ENCODE results near the gene CAP1.
A peak's percentile ranks its signal among the peaks of the same experiment; 100 is the strongest.

Gene CAP1

DNA sequence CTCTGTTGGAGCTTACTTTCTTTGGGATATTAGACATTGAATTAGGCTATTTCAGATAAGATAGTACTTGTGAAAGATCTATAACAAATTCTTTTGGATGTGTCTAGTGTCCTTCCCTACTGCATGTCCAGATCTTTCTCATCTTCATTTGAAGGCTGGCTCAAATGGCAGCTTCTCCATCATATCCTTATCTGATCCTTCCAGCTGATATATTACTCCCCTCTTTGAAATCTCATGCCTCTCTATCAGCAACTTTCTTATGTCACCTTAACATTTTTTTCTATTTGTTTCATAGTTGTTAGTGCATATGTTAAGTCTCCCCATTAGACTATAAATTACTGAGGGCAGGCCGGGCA lies 17.5 kb downstream of the CAP1 start:
- no peaks in the 10 kb centered on the region for H3K27me3 Mint-ChIP-seq (ENCODE audit: low read depth)
- peaks cover 77% of the 10 kb centered on the region for H3K36me3 Mint-ChIP-seq (ENCODE audit: low read depth)
- peak overlapping the region; percentile 88 for H3K27ac Mint-ChIP-seq
- DNase-seq (ENCODE audit: low spot score): no peak
- H3K4me3 Mint-ChIP-seq: peak overlapping the region; percentile 77
- H3K9me3 Mint-ChIP-seq: no peaks in the 10 kb centered on the region
- H3K4me1 Mint-ChIP-seq (ENCODE audit: low read depth): peaks cover 68% of the 10 kb centered on the region

DNA sequence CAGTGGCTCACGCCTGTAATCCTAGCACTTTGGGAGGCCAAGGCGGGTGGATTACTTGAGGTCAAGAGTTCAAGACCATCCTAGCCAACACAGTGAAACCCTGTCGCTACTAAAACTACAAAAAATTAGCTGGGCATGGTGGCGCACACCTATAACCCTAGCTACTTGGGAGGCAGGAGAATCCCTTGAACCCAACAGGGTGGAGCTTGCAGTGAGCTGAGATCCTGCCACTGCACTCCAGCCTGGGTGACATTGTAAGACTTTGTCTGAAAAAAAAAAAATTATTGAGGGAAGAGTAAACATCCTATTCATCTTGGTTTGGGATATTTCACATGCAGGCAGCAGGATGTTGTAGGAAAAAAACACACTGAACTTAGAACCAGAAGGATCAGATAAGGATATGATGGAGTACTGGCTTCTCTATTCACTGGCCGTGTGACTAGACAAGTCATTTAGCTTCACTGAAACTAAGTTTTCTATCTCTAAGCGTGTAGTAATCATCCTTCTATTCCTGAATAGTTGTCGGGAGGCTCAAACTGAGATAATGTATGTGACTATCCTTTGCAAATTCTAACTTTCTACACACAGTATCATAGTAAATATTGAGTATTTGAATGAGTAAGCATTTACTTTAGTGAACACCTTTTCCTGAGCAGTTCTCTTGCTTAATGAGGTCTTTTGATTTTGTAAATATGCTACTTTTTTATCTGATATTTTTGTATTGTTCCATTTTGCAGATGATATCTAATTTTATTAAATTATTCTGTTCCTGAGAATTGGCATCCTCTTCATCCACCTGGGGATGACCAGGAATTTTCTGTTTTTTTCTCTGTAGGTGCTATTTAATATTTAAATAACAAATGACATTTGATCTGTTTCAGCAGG lies 18.2 kb downstream of the CAP1 start:
- no peaks in the 10 kb centered on the region for H3K27me3 Mint-ChIP-seq (ENCODE audit: low read depth)
- H3K9me3 Mint-ChIP-seq: no peaks in the 10 kb centered on the region
- DNase-seq (ENCODE audit: low spot score): no peak
- H3K4me3 Mint-ChIP-seq: peak overlapping the region; percentile 77
- peak overlapping the region; percentile 88 for H3K27ac Mint-ChIP-seq
- peaks cover 77% of the 10 kb centered on the region for H3K36me3 Mint-ChIP-seq (ENCODE audit: low read depth)
- peaks cover 68% of the 10 kb centered on the region for H3K4me1 Mint-ChIP-seq (ENCODE audit: low read depth)

DNA sequence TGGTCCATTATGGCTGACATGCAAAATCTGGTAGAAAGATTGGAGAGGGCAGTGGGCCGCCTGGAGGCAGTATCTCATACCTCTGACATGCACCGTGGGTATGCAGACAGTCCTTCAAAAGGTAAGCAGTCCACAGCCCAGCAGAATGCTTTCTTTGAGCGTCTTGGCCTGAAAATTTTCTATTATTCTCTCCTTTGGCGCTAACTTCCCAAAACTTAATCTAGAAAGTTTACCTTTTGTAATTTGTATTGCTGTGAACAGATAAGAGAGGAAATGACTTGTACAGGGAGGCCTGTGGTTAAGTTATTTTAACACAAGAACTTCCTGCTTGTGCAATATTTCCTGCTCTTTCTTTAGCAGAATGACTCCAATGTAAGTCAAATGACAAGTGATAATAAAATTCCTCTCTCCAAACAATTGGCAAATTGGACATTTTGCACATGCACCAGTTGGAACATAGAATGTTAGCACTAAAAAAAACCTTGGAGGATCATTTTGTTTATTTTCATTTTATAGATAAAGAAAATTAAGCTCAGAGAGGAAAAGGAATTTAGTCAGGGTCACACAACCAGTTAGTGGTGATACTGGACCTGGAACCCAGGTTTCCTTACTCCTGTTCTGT lies 18.9 kb downstream of the CAP1 start:
- H3K27ac Mint-ChIP-seq: peak overlapping the region; percentile 88
- H3K4me1 Mint-ChIP-seq (ENCODE audit: low read depth): peaks cover 69% of the 10 kb centered on the region
- no peaks in the 10 kb centered on the region for H3K9me3 Mint-ChIP-seq
- DNase-seq (ENCODE audit: low spot score): no peak
- H3K36me3 Mint-ChIP-seq (ENCODE audit: low read depth): peaks cover 79% of the 10 kb centered on the region
- peak overlapping the region; percentile 77 for H3K4me3 Mint-ChIP-seq
- no peaks in the 10 kb centered on the region for H3K27me3 Mint-ChIP-seq (ENCODE audit: low read depth)

DNA sequence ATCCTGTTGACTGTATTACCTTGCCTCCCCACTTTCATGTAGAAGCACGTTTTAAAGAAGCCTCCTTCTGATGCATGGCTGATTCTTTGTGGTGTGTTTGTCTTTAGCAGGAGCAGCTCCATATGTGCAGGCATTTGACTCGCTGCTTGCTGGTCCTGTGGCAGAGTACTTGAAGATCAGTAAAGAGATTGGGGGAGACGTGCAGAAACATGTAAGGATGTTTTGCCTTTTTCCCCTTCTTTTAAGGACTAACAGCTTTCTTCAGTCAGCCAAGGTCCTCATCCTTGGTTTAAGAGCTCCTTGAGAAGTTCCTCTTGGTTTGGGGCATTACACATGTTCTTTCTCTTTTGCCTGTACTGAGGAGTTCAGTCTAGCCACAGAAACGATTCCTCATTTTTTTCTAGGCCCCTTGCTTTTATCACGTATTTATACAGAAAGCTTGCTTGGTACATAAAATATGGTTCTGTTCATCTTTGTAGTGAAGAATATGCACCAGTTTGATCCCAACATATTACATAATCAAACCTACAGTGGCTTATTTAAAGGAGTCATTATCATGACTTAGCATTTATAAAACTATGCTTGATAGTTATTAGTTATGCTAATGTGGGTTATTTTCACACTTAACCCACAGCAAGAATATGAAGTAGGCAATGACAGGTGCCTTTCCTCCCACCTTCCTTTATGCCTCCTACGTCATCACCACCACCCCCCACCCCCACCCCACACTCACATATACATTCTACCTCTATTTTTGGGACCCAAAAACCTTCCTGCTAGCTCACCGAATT lies 19.6 kb downstream of the CAP1 start:
- H3K4me1 Mint-ChIP-seq (ENCODE audit: low read depth): peaks cover 72% of the 10 kb centered on the region
- H3K9me3 Mint-ChIP-seq: no peaks in the 10 kb centered on the region

DNA sequence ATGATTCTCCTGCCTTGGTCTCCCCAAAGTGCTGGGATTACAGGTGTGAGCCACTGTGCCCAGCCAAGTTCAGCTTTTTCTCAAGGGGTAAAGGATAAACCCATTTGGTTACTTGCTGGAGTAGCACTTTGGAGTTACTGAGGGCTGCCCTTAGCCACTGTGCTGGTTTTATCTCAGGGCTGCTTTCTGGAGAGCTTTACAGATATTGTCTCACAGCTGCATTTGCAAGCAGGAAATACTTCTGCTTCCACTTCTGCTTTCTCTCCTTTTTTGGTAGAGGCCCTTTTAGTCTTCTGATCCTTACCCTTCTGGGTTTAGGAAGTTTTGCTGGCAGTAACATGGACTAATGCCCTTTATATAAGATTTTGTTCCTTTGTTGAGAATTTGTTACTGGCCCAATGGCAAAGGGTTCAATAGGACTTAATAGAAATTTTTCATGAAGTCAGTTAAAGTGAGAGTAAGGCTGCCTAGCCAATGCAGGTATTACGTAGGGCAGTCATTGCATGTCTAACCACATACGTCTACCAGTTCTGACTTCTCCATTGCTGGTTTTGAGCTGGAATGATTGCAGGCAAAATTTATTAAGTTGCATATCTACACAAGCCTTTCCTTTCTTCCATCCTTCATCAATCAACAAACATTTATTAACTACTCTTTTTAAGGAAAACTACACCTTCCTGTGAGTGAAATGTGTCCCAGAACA lies 24.4 kb downstream of the CAP1 start:
- H3K27ac Mint-ChIP-seq: peak overlapping the region; percentile 77
- no peaks in the 10 kb centered on the region for H3K9me3 Mint-ChIP-seq
- DNase-seq (ENCODE audit: low spot score): no peak
- H3K4me1 Mint-ChIP-seq (ENCODE audit: low read depth): peaks cover 51% of the 10 kb centered on the region
- H3K36me3 Mint-ChIP-seq (ENCODE audit: low read depth): peaks cover 80% of the 10 kb centered on the region
- H3K27me3 Mint-ChIP-seq (ENCODE audit: low read depth): no peaks in the 10 kb centered on the region
- peak overlapping the region; percentile 47 for H3K4me3 Mint-ChIP-seq

More for the DNA sequence above, 19.6 kb downstream of the CAP1 start:
- Mint-ChIP-seq H3K27ac (peak overlapping the region; percentile 88), H3K27me3 (ENCODE audit: low read depth) (no peaks in the 10 kb centered on the region), H3K36me3 (ENCODE audit: low read depth) (peaks cover 80% of the 10 kb centered on the region), H3K4me3 (peak overlapping the region; percentile 77)
- DNase-seq (ENCODE audit: low spot score): no peak

DNA sequence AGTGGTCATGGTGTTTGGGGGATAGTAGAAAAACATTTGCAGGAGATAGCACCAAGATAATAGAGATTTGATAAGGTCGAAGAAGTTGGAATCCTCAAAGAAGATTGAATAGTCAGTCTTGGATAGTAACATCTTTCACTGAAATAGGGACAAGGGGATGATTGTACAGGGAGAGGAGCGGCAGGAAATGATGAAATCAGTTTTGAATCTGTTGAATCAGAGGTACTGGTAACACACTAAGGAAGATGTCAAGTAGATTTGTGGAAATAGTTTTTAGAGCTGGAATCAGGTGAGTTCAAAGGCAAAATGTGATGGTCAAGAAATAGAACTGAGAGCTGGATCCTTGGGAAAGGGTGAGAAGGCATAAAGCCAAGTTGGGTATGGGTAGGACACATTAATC lies 26.5 kb downstream of the CAP1 start:
- peaks cover 83% of the 10 kb centered on the region for H3K36me3 Mint-ChIP-seq (ENCODE audit: low read depth)
- no peak for DNase-seq (ENCODE audit: low spot score)
- no peaks in the 10 kb centered on the region for H3K9me3 Mint-ChIP-seq
- peak overlapping the region; percentile 64 for H3K27ac Mint-ChIP-seq
- H3K27me3 Mint-ChIP-seq (ENCODE audit: low read depth): no peaks in the 10 kb centered on the region
- peaks cover 37% of the 10 kb centered on the region for H3K4me1 Mint-ChIP-seq (ENCODE audit: low read depth)
- no peak overlapping the region for H3K4me3 Mint-ChIP-seq

DNA sequence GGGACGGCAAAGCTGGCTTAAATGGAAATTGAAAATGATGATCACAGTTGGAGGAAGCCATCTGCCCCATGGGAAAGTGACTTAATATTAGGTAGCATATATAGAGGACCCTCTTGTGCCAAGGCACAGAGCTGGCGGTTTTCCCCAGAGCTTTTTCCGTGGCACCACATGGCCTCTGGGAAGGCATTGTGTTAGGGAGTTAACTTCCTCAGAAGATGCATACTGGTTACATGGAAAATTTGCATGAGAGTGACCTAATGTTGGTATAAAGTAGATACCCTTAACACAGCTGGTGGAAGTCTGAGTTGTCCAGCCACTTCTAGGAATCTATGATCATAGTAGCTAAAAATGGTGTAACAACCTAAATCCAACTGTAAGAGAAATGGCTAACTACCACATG lies 27.3 kb downstream of the CAP1 start:
- Mint-ChIP-seq H3K36me3 (ENCODE audit: low read depth) (peaks cover 87% of the 10 kb centered on the region), H3K4me1 (ENCODE audit: low read depth) (peaks cover 37% of the 10 kb centered on the region)

DNA sequence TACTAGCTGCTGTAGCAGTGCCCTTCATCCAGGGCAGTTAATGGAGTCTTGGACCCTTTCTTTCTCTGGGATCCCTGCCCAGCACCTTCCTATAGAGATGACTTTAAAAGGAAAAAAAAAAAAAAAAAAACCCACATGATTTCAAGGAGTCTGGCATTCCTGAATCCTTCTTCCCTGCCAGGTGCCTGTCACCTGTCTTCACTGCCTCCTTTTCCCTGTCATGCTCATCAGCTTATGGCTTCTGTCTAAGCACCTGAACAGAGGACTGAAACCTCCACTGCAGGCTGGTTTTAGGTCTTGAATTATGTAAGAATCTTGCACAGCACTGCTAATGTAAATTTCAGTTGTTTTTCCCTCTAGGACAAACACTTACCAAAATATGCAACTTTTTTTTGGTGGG lies 31.6 kb downstream of the CAP1 start:
- Mint-ChIP-seq H3K4me3 (no peak overlapping the region), H3K9me3 (no peaks in the 10 kb centered on the region), H3K4me1 (ENCODE audit: low read depth) (peaks cover under 1% of the 10 kb centered on the region), H3K27me3 (ENCODE audit: low read depth) (no peaks in the 10 kb centered on the region), H3K27ac (no peak overlapping the region), H3K36me3 (ENCODE audit: low read depth) (peaks cover 65% of the 10 kb centered on the region)
- DNase-seq (ENCODE audit: low spot score): no peak

More for the DNA sequence above, 27.3 kb downstream of the CAP1 start:
- Mint-ChIP-seq H3K27me3 (ENCODE audit: low read depth) (no peaks in the 10 kb centered on the region), H3K4me3 (no peak overlapping the region), H3K9me3 (no peaks in the 10 kb centered on the region), H3K27ac (peak overlapping the region; percentile 27)
- DNase-seq (ENCODE audit: low spot score): no peak

DNA sequence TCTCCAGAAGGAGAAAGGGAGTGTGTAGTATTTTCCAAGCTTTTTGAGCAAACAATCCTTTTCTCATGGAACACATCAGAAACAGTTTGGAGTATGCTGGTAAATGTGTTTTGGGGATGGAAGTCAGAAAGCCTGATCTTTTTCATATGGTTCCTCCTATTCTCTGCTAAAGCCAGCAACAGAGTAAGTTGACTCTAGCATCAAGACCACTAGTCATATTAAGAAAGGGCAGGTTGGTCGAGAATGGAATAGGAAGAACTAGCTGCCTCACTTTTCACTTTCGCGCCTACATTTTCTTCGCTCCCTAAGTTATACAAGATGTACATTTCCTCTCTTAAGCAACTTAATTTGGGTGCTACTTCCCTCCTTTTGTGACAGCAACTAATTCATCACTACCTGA lies 32.5 kb downstream of the CAP1 start:
- Mint-ChIP-seq H3K4me3 (no peak overlapping the region), H3K4me1 (ENCODE audit: low read depth) (no peaks in the 10 kb centered on the region), H3K36me3 (ENCODE audit: low read depth) (peaks cover 62% of the 10 kb centered on the region), H3K9me3 (no peaks in the 10 kb centered on the region), H3K27ac (peak overlapping the region; percentile 49), H3K27me3 (ENCODE audit: low read depth) (no peaks in the 10 kb centered on the region)
- no peak for DNase-seq (ENCODE audit: low spot score)

DNA sequence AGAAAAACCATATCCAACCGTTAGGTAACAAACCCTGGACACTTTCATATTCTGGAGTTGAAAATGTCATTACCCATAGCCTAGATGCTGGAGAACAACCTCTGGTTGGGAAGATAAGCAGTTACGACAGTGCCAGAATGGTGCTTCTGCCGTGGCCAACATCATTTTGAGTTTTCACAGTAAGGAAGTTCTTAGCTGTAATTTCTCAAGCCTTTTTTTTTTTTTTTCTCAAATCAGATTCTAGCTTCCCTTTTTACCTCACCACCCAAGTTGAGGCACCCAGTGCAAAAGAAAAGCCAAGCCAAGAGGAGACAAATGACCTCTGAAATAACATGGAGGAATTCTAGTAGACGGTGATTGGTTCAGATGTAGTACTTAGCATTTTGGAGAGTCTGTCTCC lies 34.7 kb downstream of the CAP1 start:
- no peak for DNase-seq (ENCODE audit: low spot score)
- peaks cover 5% of the 10 kb centered on the region for H3K4me1 Mint-ChIP-seq (ENCODE audit: low read depth)
- H3K27ac Mint-ChIP-seq: no peak overlapping the region
- H3K36me3 Mint-ChIP-seq (ENCODE audit: low read depth): peaks cover 56% of the 10 kb centered on the region
- H3K9me3 Mint-ChIP-seq: no peaks in the 10 kb centered on the region
- H3K4me3 Mint-ChIP-seq: no peak overlapping the region
- H3K27me3 Mint-ChIP-seq (ENCODE audit: low read depth): no peaks in the 10 kb centered on the region

DNA sequence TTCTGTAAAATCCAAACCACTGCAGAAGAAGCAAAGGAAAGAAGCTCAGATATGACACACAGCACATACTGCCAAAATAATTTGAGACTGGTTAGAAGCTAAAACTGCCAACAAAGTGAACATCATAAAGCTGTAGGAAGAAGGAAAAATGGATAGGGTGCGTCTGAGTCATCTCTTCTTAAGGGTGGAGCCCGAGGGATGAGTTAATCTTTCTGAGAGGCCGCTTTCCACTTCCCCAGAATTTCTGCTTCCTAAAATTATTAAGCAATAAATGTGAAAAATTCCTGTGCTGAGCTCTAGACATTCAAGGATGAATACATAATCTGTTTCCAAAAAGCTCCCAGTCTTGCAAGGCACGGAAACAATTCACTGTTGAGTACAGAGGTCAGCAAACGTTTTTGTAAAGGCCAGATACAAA lies 36.4 kb downstream of the CAP1 start:
- Mint-ChIP-seq H3K36me3 (ENCODE audit: low read depth) (peaks cover 43% of the 10 kb centered on the region), H3K27ac (no peak overlapping the region), H3K4me3 (no peak overlapping the region), H3K9me3 (no peaks in the 10 kb centered on the region), H3K27me3 (ENCODE audit: low read depth) (no peaks in the 10 kb centered on the region), H3K4me1 (ENCODE audit: low read depth) (peaks cover 5% of the 10 kb centered on the region)
- no peak for DNase-seq (ENCODE audit: low spot score)

DNA sequence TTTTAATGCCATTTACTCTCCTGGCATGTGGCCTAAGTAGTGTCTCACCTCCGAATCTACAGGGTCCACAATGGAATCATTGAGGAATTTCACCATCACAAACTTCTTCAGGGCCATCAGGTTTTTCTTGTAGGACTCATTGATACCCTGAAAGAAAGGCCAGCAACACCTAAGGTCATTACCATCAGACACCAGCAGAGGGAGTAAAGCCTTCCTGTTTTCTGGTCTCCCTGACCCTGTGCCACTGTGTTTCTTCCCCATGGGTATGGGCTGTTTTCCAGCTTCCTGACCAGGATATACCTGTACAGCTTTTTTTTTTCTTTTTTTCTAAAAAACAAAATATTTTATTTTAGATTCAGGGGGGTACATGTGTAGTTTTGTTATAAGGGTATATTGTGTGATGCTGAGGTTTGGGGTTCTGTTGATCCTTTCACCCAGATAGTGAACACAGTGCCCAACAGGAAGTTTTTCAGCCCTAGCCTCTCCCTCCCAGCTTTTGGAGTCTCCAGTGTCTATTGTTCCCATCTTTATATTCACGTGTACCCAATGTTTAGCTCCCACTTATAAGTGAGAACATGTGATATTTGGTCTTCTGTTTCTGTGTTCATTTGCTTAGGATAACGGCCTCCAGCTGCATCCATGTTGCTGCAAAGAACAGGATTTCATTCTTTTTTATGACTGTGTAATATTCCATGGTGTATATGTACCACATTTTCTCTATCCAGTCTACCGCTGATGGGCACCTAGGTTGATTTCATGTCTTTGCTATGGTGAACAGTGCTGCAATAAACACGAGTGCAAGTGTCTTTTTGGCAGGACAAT lies 38.2 kb downstream of the CAP1 start:
- DNase-seq (ENCODE audit: low spot score): peak; percentile 17
- Mint-ChIP-seq H3K27ac (no peak overlapping the region), H3K36me3 (ENCODE audit: low read depth) (peaks cover 31% of the 10 kb centered on the region), H3K9me3 (no peaks in the 10 kb centered on the region), H3K27me3 (ENCODE audit: low read depth) (no peaks in the 10 kb centered on the region), H3K4me1 (ENCODE audit: low read depth) (peaks cover 5% of the 10 kb centered on the region), H3K4me3 (no peak overlapping the region)

All from T-helper 2 cell treated with Interferon-gamma antibody and Interleukin-4, amounts not matched to agents 5 μg/mL and 100 μg/mL, for 36 hours (primary cell).